ENCODE measurements around the gene JAK3.

- TF ChIP-seq POLR2AphosphoS5 (IDR thresholded peaks at IDR 0.05; ENCODE audit: low read depth, low read length) (no peak), CTCF (IDR thresholded peaks at IDR 0.05) (no peak)
These were observed 17.0 kb downstream of the JAK3 start for GRCh38 chr19:17830567-17831418.

Measured in Panc1 (cell line).